ENCODE results near the gene KCNQ5. TPM values are rescaled to one million over a fixed set of nuclear protein-coding genes. Genes with fewer than 3 reads are reported as not detected.
A peak's percentile ranks its signal among the peaks of the same experiment; 100 is the strongest.

The KCNQ5 gene
- total and polyA plus RNA-seq, 2 of the 8 experiments (the other 6 are each of a cell fraction or from before 2014, with no cell fraction given) = 0.83 to 1.2 TPM

DNA sequence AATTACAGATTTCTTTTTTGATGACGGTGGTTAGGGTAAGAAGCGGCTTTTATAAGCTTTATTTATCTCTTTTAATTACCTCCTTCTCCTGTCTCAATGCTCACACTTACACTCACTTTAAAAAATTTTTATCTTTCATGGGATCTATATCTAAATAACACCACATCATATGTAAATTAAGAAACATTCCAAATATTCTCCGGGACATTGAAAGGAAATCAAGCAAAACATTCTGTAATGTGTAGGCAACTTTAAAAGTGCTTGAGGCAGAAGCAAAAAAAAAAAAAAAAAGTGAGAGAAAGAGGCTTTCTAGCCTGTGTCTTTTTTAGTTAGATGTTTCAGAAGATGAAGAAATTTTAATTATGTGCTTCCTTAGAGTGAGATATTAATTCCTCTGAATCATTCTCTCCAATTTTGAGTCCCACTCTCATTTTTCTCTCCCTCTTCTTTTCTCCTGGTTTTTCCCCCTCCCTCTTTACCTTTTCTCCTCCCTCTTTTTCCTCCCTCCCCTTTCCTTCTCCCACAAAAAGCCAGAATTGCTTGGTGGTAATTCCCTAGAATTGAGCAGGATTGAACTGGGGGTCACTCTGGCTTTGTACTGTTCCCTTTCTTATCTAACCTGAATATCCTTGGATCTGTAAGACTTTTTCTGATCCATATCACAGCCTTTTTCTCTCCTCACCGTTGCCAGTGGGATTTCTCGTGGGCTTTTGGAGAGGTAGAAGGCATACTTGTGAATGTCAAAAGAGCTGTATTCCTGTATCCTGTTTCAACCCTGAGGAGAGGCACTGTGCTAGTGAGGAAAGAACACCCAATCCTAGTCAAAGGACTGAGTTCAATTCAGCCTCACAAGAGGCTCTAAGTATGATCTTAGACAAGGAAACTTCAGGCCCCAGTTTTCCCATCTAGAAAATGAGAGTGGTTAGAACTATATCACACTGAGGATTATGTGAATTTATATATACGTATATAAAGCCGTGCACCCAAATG is 30.4 kb downstream of the KCNQ5 start:
- Histone ChIP-seq H3K14ac (ENCODE audit: insufficient read length) (no peak overlapping the region), H2BK12ac (ENCODE audit: low read depth, low read length) (no peak overlapping the region), H3K18ac (ENCODE audit: extremely low read depth, low read length) (no peak overlapping the region), H2BK15ac (ENCODE audit: low read length) (no peak overlapping the region), H4K20me1 (replicated peaks in 1 of 2; ENCODE audit: control insufficient read depth in 1 of 2, insufficient read depth in 2 of 2, low read length in 2 of 2) (no peaks in the 10 kb centered on the region), H3K4me3 (ENCODE audit: extremely low read depth in 1 of 4, insufficient read depth in 2 of 4, low read depth in 3 of 4, low read length in 4 of 4) (0 out of 8 replicates have a peak overlapping the region, but pooled peaks of 1 of the 4 experiments have one; percentile 5), H4K8ac (ENCODE audit: extremely low read depth, insufficient read depth, low read length) (no peak overlapping the region), H2BK120ac (replicated peaks; ENCODE audit: low read depth, low read length) (no peak overlapping the region), H3K23me2 (ENCODE audit: low read depth, low read length) (no peaks in the 10 kb centered on the region; the same call in 1 of the 2 replicates), H3K23ac (ENCODE audit: insufficient read length) (no peak overlapping the region), H2AFZ (ENCODE audit: low read length) (peak overlapping the region; percentile 77; the same call in 1 of the 2 replicates), H3K4me1 (replicated peaks in 1 of 4; ENCODE audit: control insufficient read depth in 3 of 4, insufficient read depth in 4 of 4, low read length in 3 of 4) (no peaks in the 10 kb centered on the region; a peak in 1 of 7 replicates), H2BK5ac (ENCODE audit: low read depth, low read length) (no peak overlapping the region), H2AK5ac (ENCODE audit: low read depth, low read length) (no peak overlapping the region), H3K9me3 (ENCODE audit: insufficient read depth in 2 of 2, low read depth in 1 of 2, low read length in 1 of 2) (no peaks in the 10 kb centered on the region), H3K27me3 (replicated peaks in 1 of 4; ENCODE audit: control insufficient read depth in 3 of 4, extremely low read depth in 1 of 4, insufficient read depth in 3 of 4, low read length in 3 of 4) (no peaks in the 10 kb centered on the region), H4K5ac (ENCODE audit: insufficient read length, low read depth, low read length) (no peak overlapping the region), H3K79me2 (ENCODE audit: control insufficient read depth in 1 of 2, insufficient read depth in 2 of 2, low read length in 2 of 2) (no peaks in the 10 kb centered on the region), H3K4ac (replicated peaks; ENCODE audit: insufficient read length, low read depth, low read length) (no peak overlapping the region), H3K4me2 (ENCODE audit: insufficient read depth in 1 of 2, low read depth in 2 of 2, low read length in 2 of 2) (peak overlapping the region in 1 of 2 experiments; percentile 30; a peak in 1 of 4 replicates), H3K56ac (replicated peaks; ENCODE audit: insufficient read length, low read depth, low read length) (no peak overlapping the region), H3K79me1 (ENCODE audit: low read depth, low read length) (no peaks in the 10 kb centered on the region), H3K27ac (ENCODE audit: low read depth, low read length) (no peak overlapping the region), H4K91ac (replicated peaks; ENCODE audit: insufficient read length, low read length) (no peak overlapping the region), H3K9ac (replicated peaks in 1 of 4; ENCODE audit: extremely low read depth in 1 of 4, low read depth in 3 of 4, low read length in 3 of 4) (no peak overlapping the region), H2BK20ac (ENCODE audit: low read length) (no peak overlapping the region), H3K36me3 (ENCODE audit: control insufficient read depth in 2 of 4, insufficient read depth in 4 of 4, low read length in 3 of 4) (no peaks in the 10 kb centered on the region)
- DNase-seq (ENCODE audit: low read depth in 1 of 2, low spot score in 2 of 2) (no peak), FAIRE-seq (peak; percentile 66)
- no peak for TF ChIP-seq ASH2L (IDR thresholded peaks at IDR 0.05; ENCODE audit: low read length)
- TF ChIP-seq MAFK (IDR thresholded peaks at IDR 0.05; ENCODE audit: low read depth, low read length) = no peak
- TF ChIP-seq SP2 (IDR thresholded peaks at IDR 0.05; ENCODE audit: low read length) = no peak
- no peak for TF ChIP-seq EZH2 (IDR thresholded peaks at IDR 0.05; ENCODE audit: low read depth, low read length, severe bottlenecking)
- TF ChIP-seq NANOG (IDR thresholded peaks at IDR 0.05; ENCODE audit: insufficient read depth, low read depth, low read length, poor library complexity, severe bottlenecking) = no peak
- no peak for TF ChIP-seq SP1 (IDR thresholded peaks at IDR 0.05; ENCODE audit: low read depth, low read length)
- TF ChIP-seq KDM4A (IDR thresholded peaks at IDR 0.05; ENCODE audit: low read depth, low read length, severe bottlenecking) = no peak
- 75% methylated on average over 7 of the region's 7 CpGs; no CpG with 5 or more reads in 1 of the 2 experiments for WGBS, 2 experiments (ENCODE audit: extremely low coverage in 1 of 2, insufficient coverage in 1 of 2, insufficient read length in 1 of 2, insufficient replicate concordance in 2 of 2, low coverage in 1 of 2, low lambda C conversion rate in 2 of 2, missing lambda C conversion rate in 1 of 2)
- ChIA-PET POLR2A (ENCODE audit: partially characterized antibody) (no interaction called here), CTCF (ENCODE audit: partially characterized antibody) (interaction anchor here (1.0 kb wide), 1 partner anchor 477 kb away, joined by 3 read pairs; no protein-coding TSS in a partner anchor)

Measured in H1 (cell line).